Breast epithelium (tissue), 3 donors: ENCODE results near the gene BNIP1.

ENCODE experiments used
- CTCF ChIP-seq, 3 donors: fragments of 450-650 bp; IDR thresholded peaks; one replicate each; pipeline ENCODE4 v1.5.1; 2016 to 2017; ENCODE audit warnings: antibody characterized with exemption in 3 of 3, mild to moderate bottlenecking in 3 of 3, moderate library complexity in 3 of 3
- POLR2A ChIP-seq: fragments of 450-650 bp; IDR thresholded peaks from one replicate; pipeline ENCODE4 v1.6.1; 2016; ENCODE audit warnings: antibody characterized with exemption, mild to moderate bottlenecking, moderate library complexity
- POLR2AphosphoS5 ChIP-seq, 3 donors: sonication (generic); formaldehyde crosslinking; IDR thresholded peaks; one replicate each; pipeline ENCODE4 v1.6.1; 2017; ENCODE audit warnings: antibody characterized with exemption in 3 of 3

- TF ChIP-seq POLR2A = no peak
- TF ChIP-seq CTCF (IDR thresholded peaks at IDR 0.05) = no peak
- no peak for TF ChIP-seq POLR2AphosphoS5 (IDR thresholded peaks at IDR 0.05)
Observed at GRCh38 chr5:173201636-173202265, 57.4 kb downstream of the BNIP1 start.
